Activated CD8-positive, alpha-beta T cell treated with anti-CD3 and anti-CD28 coated beads for 36 hours (primary cell): Measurements from ENCODE around the gene AKAP12. TPM values are rescaled to one million over a fixed set of nuclear protein-coding genes. Genes with fewer than 3 reads are reported as not detected.
"Not testable (repeated sequence)": the region's sequence is repeated elsewhere in the genome, so short reads cannot be mapped to it uniquely, and the experiment has no call there.

ENCODE experiments used
- ATAC-seq: fragments of 200-7000 bp; cut with Tn5 transposase; one replicate; pipeline ENCODE4 v1.10.0; 2021; ENCODE audit warnings: mild to moderate bottlenecking, moderate library complexity
- CTCF ChIA-PET: fragments of 350-600 bp; sonication (Branson Sonifier 250); formaldehyde crosslinking; loops from one replicate; lab custom pipeline; 2021; ENCODE audit warnings: antibody characterized with exemption; lab: Charles Lee
- POLR2A ChIA-PET: fragments of 350-600 bp; sonication (Branson Sonifier 250); formaldehyde crosslinking; loops from one replicate; lab custom pipeline; 2021; ENCODE audit warnings: antibody characterized with exemption; lab: Charles Lee
- DNase-seq: peaks from one replicate; pipeline ENCODE4 v3.0.0-alpha.2; 2020
- H3K27ac Mint-ChIP-seq: one replicate; pipeline ENCODE4 v1.8.0; 2021; ENCODE audit warnings: mild to moderate bottlenecking, mixed read lengths
- H3K27me3 Mint-ChIP-seq: one replicate; pipeline ENCODE4 v1.8.0; 2021; ENCODE audit warnings: mixed read lengths
- H3K36me3 Mint-ChIP-seq: one replicate; pipeline ENCODE4 v1.8.0; 2021; ENCODE audit warnings: low read depth, mixed read lengths
- H3K4me1 Mint-ChIP-seq: one replicate; pipeline ENCODE4 v1.8.0; 2021; ENCODE audit warnings: low read depth, mixed read lengths
- H3K4me3 Mint-ChIP-seq: one replicate; pipeline ENCODE4 v1.8.0; 2021; ENCODE audit warnings: mild to moderate bottlenecking, moderate library complexity, mixed read lengths
- H3K9me3 Mint-ChIP-seq: one replicate; pipeline ENCODE4 v1.8.0; 2021; ENCODE audit warnings: mixed read lengths
- intact Hi-C: fragments of 100-400 bp; cut with micrococcal nuclease; formaldehyde crosslinking; loops from one replicate; pipeline ENCODE4 v1.10.0; 2022
- total RNA-seq, 2 experiments: library from RNA; stranded (reverse); gene quantifications; one replicate each; pipeline ENCODE4 v1.2.3, GENCODE V29; 2021
- TF ChIP-seq, protein P1 (sequence below): fragments of 200-600 bp; IDR thresholded peaks from one replicate; pipeline ENCODE4 v1.8.0; 2022; ENCODE audit warnings: antibody characterized with exemption, mild to moderate bottlenecking

The AKAP12 gene
- total RNA-seq, 2 experiments from 2014 or later = 3.2 to 4.0 TPM

DNA sequence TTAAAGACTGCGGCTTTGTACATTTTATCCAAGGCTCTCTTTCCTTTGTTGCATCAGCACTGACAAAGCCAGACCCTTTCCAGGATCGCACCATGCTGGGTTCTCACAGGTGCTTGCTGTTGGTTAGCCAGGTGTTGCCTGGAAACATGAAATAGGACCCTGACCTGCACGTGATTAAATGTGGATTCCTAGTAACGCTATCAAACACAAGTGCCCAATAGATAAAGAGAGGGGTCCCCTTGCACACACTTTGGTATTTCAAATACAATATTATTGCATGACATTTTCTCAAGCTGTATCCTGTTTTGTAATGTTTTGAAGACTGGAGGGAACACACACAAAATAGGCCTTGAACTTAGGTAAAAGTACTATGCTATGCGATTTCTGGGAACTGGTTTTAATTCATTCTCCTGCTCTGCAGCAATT, 73.3 kb downstream of the AKAP12 start:
- POLR2A ChIA-PET = no interaction called here
- Mint-ChIP-seq H3K4me3 (no peak overlapping the region), H3K36me3 (no peaks in the 10 kb centered on the region), H3K9me3 (peaks cover 11% of the 10 kb centered on the region), H3K27me3 (peaks cover 2% of the 10 kb centered on the region), H3K27ac (no peak overlapping the region), H3K4me1 (no peaks in the 10 kb centered on the region)
- ATAC-seq = no peak
- intact Hi-C loops = no loop called here
- TF ChIP-seq, protein P1, sequence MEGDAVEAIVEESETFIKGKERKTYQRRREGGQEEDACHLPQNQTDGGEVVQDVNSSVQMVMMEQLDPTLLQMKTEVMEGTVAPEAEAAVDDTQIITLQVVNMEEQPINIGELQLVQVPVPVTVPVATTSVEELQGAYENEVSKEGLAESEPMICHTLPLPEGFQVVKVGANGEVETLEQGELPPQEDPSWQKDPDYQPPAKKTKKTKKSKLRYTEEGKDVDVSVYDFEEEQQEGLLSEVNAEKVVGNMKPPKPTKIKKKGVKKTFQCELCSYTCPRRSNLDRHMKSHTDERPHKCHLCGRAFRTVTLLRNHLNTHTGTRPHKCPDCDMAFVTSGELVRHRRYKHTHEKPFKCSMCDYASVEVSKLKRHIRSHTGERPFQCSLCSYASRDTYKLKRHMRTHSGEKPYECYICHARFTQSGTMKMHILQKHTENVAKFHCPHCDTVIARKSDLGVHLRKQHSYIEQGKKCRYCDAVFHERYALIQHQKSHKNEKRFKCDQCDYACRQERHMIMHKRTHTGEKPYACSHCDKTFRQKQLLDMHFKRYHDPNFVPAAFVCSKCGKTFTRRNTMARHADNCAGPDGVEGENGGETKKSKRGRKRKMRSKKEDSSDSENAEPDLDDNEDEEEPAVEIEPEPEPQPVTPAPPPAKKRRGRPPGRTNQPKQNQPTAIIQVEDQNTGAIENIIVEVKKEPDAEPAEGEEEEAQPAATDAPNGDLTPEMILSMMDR = no peak
- no peak for DNase-seq
- CTCF ChIA-PET = interaction anchor here (2.2 kb wide), 1 partner anchor 11 kb away, joined by 15 read pairs; no protein-coding TSS in a partner anchor

DNA sequence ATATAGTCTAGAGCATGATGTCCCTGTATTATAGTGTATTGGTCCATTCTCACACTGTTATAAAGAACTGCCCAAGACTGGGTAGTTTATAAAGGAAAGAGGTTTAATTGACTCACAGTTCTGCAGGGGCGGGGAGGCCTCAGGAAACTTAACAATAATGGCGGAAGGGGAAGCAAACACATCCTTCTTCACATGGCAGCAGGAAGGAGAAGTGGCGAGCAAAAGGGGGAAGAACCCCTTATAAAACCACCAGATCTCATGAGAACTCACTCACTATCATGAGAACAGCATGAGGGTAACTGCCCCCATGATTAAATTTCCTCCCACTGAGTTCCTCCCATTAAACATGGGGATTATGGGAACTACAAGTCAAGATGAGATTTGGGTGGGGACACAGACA, 75.9 kb downstream of the AKAP12 start:
- H3K9me3 Mint-ChIP-seq = peaks cover 11% of the 10 kb centered on the region
- H3K27me3 Mint-ChIP-seq, H3K36me3 Mint-ChIP-seq, H3K4me1 Mint-ChIP-seq, H3K27ac Mint-ChIP-seq, intact Hi-C loops, DNase-seq, CTCF ChIA-PET, H3K4me3 Mint-ChIP-seq, ATAC-seq, POLR2A ChIA-PET: not testable (repeated sequence)

DNA sequence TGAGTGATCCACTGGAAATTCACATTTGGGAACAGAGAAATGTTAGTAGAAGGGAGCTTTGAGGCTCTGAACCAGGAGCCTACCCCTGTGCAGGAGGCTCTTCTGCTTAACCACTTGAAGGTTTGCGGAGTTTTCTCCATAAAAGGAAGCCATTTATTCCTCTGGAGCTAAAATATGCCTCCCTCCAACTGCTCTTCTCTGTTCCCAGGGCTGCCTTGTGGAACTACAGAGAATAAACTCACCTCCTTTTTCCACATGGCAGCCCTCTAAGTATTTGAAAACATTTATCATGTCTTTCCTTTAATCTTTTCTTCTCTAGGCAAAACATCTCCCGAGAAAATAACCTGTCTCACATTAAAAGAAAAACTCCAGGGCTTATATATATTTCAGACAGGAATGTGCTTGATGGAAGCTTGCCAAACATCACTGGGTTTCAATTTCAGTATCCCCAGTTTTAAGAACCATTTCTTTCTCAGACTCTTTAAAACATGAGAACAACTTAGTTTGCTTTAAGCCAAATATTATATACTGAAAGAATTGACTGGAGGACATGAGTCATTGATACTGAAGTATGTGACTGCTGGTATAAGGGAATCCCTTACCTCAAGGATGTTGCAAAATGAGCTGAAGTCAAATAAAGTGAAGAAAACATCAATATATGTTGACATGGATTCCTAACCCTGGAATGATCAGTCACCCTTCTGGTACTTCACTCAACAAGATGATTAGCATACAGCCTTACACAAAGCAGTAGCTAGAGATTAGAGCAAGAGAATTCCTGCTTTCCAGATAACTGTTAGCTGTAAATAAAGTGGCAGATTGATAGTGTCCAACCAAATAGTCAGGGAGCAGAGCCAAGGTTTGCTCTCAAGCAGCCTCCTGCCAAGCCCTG, 77.6 kb downstream of the AKAP12 start:
- H3K36me3 Mint-ChIP-seq = no peaks in the 10 kb centered on the region
- H3K27ac Mint-ChIP-seq = no peak overlapping the region
- ATAC-seq (no peak), DNase-seq (no peak)
- H3K27me3 Mint-ChIP-seq = peaks cover under 1% of the 10 kb centered on the region
- ChIA-PET POLR2A (no interaction called here), CTCF (interaction anchor here (1.0 kb wide), 2 partner anchors 17 to 303 kb away, joined by 4 to 5 read pairs; no protein-coding TSS in a partner anchor)
- no peak overlapping the region for H3K4me3 Mint-ChIP-seq
- TF ChIP-seq, protein P1 = no peak
- H3K9me3 Mint-ChIP-seq = peaks cover 11% of the 10 kb centered on the region
- intact Hi-C loops = no loop called here
- no peaks in the 10 kb centered on the region for H3K4me1 Mint-ChIP-seq

DNA sequence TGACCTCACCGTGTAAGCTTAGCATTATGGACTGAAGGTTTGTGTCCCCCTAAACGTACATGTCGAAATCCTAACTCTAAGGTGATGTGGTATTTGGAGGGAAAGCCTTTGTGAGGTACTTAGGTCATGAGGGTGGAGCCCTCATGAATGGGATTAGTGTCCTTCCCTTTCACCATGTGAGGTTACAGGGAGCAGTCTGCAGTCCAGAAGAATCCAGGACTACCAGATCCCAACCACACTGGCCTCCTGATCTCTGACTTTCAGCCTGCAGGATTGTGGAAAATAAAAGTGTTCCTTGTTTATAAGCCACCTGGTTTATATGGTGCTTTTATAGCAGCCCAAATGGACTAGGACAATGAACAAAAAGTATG, 78.2 kb downstream of the AKAP12 start:
- DNase-seq (no peak), ATAC-seq (no peak)
- POLR2A ChIA-PET = no interaction called here
- Mint-ChIP-seq H3K27ac (no peak overlapping the region), H3K27me3 (peaks cover 4% of the 10 kb centered on the region), H3K9me3 (peaks cover 11% of the 10 kb centered on the region), H3K4me3 (no peak overlapping the region), H3K4me1 (no peaks in the 10 kb centered on the region), H3K36me3 (no peaks in the 10 kb centered on the region)
- CTCF ChIA-PET = interaction anchor here (1.0 kb wide), 2 partner anchors 17 to 303 kb away, joined by 4 to 5 read pairs; no protein-coding TSS in a partner anchor
- intact Hi-C loops = no loop called here
- TF ChIP-seq, protein P1 = no peak

DNA sequence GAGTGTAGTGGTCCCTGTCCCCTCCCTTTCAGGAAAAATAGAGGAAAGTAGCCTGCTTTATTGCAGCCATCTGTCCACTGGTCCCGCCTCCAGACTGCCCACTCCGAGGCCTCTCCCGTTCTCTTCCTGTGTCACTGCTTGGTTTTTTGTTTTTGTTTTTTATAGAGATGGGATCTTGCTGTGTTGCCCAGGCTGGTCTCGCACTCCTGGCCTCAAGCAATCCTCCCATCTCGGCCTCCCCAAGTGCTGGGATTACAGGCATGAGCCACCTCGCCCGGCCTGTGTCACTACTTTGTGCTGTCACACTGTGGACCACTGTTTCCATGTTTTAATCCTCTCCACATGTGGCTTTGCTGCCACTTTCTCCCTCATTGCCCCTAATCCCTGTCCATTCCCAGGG, 80.4 kb downstream of the AKAP12 start:
- intact Hi-C loops = no loop called here
- H3K27ac Mint-ChIP-seq = no peak overlapping the region
- peaks cover 15% of the 10 kb centered on the region for H3K27me3 Mint-ChIP-seq
- H3K4me3 Mint-ChIP-seq = no peak overlapping the region
- no peaks in the 10 kb centered on the region for H3K36me3 Mint-ChIP-seq
- peaks cover 9% of the 10 kb centered on the region for H3K4me1 Mint-ChIP-seq
- ATAC-seq = no peak
- no peak for DNase-seq
- ChIA-PET POLR2A (no interaction called here), CTCF (no interaction called here)
- TF ChIP-seq, protein P1 = no peak
- peaks cover 10% of the 10 kb centered on the region for H3K9me3 Mint-ChIP-seq
